Neural progenitor cell (in vitro differentiated cells): ENCODE data around the gene PNKP.

Source experiments
- EZH2 ChIP-seq: fragments of 200-600 bp; sonication (generic); IDR thresholded peaks from 2 replicates; pipeline ENCODE4 v1.6.1; 2017; ENCODE audit warnings: antibody characterized with exemption, mild to moderate bottlenecking, moderate library complexity
- EZH2phosphoT487 ChIP-seq: fragments of 200-600 bp; sonication (generic); IDR thresholded peaks from 2 replicates; pipeline ENCODE4 v1.6.1; 2017; ENCODE audit warnings: antibody characterized with exemption
- TF ChIP-seq, protein P1 (sequence below): fragments of 200-600 bp; sonication (generic); IDR thresholded peaks from 2 replicates; pipeline ENCODE4 v1.5.1; 2017; ENCODE audit warnings: antibody characterized with exemption, mild to moderate bottlenecking

DNA sequence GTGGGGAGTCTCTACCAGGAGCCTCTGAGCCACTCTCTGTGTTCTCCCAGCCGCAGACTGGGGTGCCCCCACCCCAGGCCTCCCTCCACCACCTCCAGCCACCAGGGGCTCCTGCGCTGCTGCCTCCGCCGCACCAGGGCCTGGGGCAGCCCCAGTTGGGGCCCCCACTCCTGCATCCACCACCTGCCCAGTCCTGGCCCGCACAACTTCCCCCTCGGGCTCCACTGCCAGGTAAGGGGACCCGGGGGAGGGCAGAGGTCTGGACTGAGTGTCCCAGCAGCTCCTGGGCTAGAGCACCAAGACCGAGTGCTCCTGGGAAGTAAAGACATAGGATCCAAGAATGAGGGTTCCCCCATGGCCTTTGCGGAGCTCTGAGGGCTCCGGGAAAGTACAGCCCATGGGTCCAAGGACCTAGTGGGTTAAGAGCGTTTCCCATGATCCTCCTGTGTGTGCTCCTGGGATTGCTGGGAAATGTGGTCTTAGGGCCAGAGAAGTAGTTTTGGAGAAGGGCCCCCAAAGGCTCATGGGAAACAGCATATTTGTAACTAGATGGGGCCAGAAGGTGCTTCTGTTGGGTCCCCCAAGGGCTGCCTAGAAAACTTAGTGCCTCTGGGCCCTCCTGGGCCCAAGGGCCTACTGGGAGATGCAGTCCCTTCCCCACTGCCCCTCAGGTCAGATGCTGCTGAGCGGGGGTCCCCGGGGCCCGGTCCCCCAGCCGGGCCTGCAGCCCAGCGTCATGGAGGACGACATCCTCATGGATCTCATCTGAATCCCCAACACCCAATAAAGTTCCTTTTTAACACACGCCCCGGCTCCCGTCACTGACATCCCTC, 31.0 kb downstream of the PNKP start:
- TF ChIP-seq, protein P1, sequence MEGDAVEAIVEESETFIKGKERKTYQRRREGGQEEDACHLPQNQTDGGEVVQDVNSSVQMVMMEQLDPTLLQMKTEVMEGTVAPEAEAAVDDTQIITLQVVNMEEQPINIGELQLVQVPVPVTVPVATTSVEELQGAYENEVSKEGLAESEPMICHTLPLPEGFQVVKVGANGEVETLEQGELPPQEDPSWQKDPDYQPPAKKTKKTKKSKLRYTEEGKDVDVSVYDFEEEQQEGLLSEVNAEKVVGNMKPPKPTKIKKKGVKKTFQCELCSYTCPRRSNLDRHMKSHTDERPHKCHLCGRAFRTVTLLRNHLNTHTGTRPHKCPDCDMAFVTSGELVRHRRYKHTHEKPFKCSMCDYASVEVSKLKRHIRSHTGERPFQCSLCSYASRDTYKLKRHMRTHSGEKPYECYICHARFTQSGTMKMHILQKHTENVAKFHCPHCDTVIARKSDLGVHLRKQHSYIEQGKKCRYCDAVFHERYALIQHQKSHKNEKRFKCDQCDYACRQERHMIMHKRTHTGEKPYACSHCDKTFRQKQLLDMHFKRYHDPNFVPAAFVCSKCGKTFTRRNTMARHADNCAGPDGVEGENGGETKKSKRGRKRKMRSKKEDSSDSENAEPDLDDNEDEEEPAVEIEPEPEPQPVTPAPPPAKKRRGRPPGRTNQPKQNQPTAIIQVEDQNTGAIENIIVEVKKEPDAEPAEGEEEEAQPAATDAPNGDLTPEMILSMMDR = no peak
- TF ChIP-seq EZH2 (no peak), EZH2phosphoT487 (no peak)
